Stimulated activated CD8-positive, alpha-beta memory T cell treated with anti-CD3 and anti-CD28 coated beads, Interleukin-7, amount 100 ng/mL, for 4 hours (primary cell): ENCODE measurements around the gene PDE4D.

Source experiments
- DNase-seq, 2 donors: peaks; one replicate each; pipeline ENCODE4 v3.0.0-alpha.2; 2020; ENCODE audit warnings: low read depth in 2 of 2

The PDE4D gene

GRCh38 chr5:59517926-59518585 lies 375.5 kb downstream of the PDE4D start:
- DNase-seq = no peak

GRCh38 chr5:59516161-59516560 lies 377.4 kb downstream of the PDE4D start:
- no peak for DNase-seq

- DNase-seq = no peak
Observed at GRCh38 chr5:59506285-59506877, 387.1 kb downstream of the PDE4D start.

- DNase-seq = no peak
Observed at GRCh38 chr5:59504043-59504442, 389.5 kb downstream of the PDE4D start.

GRCh38 chr5:59503220-59503619 lies 390.3 kb downstream of the PDE4D start:
- DNase-seq = no peak

GRCh38 chr5:59501316-59501715 lies 392.2 kb downstream of the PDE4D start:
- no peak for DNase-seq

GRCh38 chr5:59500014-59500413 lies 393.5 kb downstream of the PDE4D start:
- DNase-seq = no peak

- no peak for DNase-seq
Observed at GRCh38 chr5:59497207-59497606, 396.3 kb downstream of the PDE4D start.

- DNase-seq = no peak
Observed at GRCh38 chr5:59496524-59497134, 396.9 kb downstream of the PDE4D start.

GRCh38 chr5:59491945-59492344 lies 401.6 kb downstream of the PDE4D start:
- DNase-seq = no peak

GRCh38 chr5:59489551-59489950 lies 404.0 kb downstream of the PDE4D start:
- DNase-seq = no peak

- no peak for DNase-seq
Observed at GRCh38 chr5:59487772-59488729, 405.5 kb downstream of the PDE4D start.

GRCh38 chr5:59487068-59487686 lies 406.3 kb downstream of the PDE4D start:
- DNase-seq = no peak

- no peak for DNase-seq
Observed at GRCh38 chr5:59486508-59486907, 407.0 kb downstream of the PDE4D start.

GRCh38 chr5:59485629-59486439 lies 407.7 kb downstream of the PDE4D start:
- DNase-seq = no peak

GRCh38 chr5:59485107-59485506 lies 408.4 kb downstream of the PDE4D start:
- no peak for DNase-seq

GRCh38 chr5:59484618-59485017 lies 408.9 kb downstream of the PDE4D start:
- DNase-seq = no peak

- DNase-seq = no peak
Observed at GRCh38 chr5:59483971-59484472, 409.5 kb downstream of the PDE4D start.

- DNase-seq = no peak
Observed at GRCh38 chr5:59479086-59479485, 414.4 kb downstream of the PDE4D start.

GRCh38 chr5:59474324-59474723 lies 419.2 kb downstream of the PDE4D start:
- DNase-seq = no peak

GRCh38 chr5:59473611-59474010 lies 419.9 kb downstream of the PDE4D start:
- DNase-seq = no peak
